Measurements from ENCODE around the gene PAX2. TPM values are rescaled to one million over a fixed set of nuclear protein-coding genes. Genes with fewer than 3 reads are reported as not detected.

The PAX2 gene
- total and polyA plus RNA-seq, 2 donors from 2014 or later, result 28.3 to 102 TPM

DNA sequence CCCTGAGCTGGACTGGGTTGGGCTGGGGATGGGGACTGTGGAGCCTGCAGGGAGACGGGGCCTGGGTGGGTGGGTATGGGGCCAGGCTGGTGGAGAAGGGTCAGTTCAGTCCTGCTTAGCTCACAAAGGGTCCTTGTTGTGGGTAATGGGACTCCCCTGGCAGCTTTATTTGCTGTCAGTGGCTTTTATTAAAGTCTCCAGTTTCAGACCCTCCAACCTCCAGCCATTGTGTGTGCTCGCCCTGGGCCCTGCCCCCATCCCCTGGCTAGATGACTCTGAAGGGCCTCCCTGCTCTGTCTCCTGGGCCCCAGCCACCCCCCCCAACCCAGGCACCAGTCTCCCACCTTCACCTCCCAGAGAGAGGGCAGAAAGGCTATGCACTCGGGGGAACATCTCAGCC lies 123.0 kb downstream of the PAX2 start:
- FAIRE-seq (no peak), DNase-seq (peak in 3 of 5 donors; percentile 69 to 81 (median 73))
- no peak overlapping the region for H3K4me3 ChIP-seq (ENCODE audit: low read length in 3 of 3)
- H3K9me3 ChIP-seq (ENCODE audit: control insufficient read depth in 2 of 3, insufficient read depth in 1 of 3, low read length in 3 of 3), result no peaks in the 10 kb centered on the region
- H3K4me1 ChIP-seq (ENCODE audit: control insufficient read depth in 2 of 3, insufficient read depth in 2 of 3, low read depth in 1 of 3, low read length in 3 of 3), result no peaks in the 10 kb centered on the region
- TF ChIP-seq, protein P1, sequence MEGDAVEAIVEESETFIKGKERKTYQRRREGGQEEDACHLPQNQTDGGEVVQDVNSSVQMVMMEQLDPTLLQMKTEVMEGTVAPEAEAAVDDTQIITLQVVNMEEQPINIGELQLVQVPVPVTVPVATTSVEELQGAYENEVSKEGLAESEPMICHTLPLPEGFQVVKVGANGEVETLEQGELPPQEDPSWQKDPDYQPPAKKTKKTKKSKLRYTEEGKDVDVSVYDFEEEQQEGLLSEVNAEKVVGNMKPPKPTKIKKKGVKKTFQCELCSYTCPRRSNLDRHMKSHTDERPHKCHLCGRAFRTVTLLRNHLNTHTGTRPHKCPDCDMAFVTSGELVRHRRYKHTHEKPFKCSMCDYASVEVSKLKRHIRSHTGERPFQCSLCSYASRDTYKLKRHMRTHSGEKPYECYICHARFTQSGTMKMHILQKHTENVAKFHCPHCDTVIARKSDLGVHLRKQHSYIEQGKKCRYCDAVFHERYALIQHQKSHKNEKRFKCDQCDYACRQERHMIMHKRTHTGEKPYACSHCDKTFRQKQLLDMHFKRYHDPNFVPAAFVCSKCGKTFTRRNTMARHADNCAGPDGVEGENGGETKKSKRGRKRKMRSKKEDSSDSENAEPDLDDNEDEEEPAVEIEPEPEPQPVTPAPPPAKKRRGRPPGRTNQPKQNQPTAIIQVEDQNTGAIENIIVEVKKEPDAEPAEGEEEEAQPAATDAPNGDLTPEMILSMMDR (IDR thresholded peaks at IDR 0.05; ENCODE audit: borderline replicate concordance, extremely low read depth, insufficient read depth), result no peak
- H3K36me3 ChIP-seq (ENCODE audit: control insufficient read depth in 2 of 3, insufficient read depth in 3 of 3, low read length in 3 of 3), result no peaks in the 10 kb centered on the region
- no peak overlapping the region for H3K27ac ChIP-seq (ENCODE audit: low read depth in 2 of 2, low read length in 2 of 2)
- intact Hi-C loops (cut with DNase I), result no loop called here
- H3K27me3 ChIP-seq (ENCODE audit: control insufficient read depth, insufficient read depth, low read length), result no peaks in the 10 kb centered on the region
- H3K9ac ChIP-seq (ENCODE audit: low read length in 3 of 3), result no peak overlapping the region

DNA sequence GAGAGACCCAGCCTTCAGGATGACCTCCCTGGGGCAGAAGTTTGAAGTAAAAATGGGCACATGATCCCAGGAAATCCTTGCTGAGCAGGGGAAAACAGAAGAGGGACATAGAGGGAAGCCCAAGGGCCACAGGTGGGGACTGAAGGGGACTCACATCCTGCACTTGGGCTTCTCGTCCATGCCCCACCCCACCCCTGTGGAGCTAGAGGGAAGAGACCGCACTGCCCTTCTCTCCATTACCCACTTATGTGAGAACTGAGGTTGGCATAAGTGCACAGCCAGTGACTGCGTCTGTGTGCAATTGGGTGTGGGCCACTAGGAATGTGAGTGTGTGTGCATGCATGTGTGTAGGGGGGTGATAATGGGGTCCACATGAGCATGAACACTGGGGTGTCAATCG lies 124.0 kb downstream of the PAX2 start:
- no peaks in the 10 kb centered on the region for H3K27me3 ChIP-seq (ENCODE audit: control insufficient read depth, insufficient read depth, low read length)
- no peaks in the 10 kb centered on the region for H3K36me3 ChIP-seq (ENCODE audit: control insufficient read depth in 2 of 3, insufficient read depth in 3 of 3, low read length in 3 of 3)
- DNase-seq, result peak in 1 of 5 donors; percentile 6
- no peaks in the 10 kb centered on the region for H3K4me1 ChIP-seq (ENCODE audit: control insufficient read depth in 2 of 3, insufficient read depth in 2 of 3, low read depth in 1 of 3, low read length in 3 of 3)
- H3K9me3 ChIP-seq (ENCODE audit: control insufficient read depth in 2 of 3, insufficient read depth in 1 of 3, low read length in 3 of 3), result no peaks in the 10 kb centered on the region
- no peak overlapping the region for H3K9ac ChIP-seq (ENCODE audit: low read length in 3 of 3)
- no peak overlapping the region for H3K4me3 ChIP-seq (ENCODE audit: low read length in 3 of 3)
- no peak overlapping the region for H3K27ac ChIP-seq (ENCODE audit: low read depth in 2 of 2, low read length in 2 of 2)
- intact Hi-C loops (cut with DNase I), result no loop called here
- TF ChIP-seq, protein P1 (IDR thresholded peaks at IDR 0.05; ENCODE audit: borderline replicate concordance, extremely low read depth, insufficient read depth), result no peak
- FAIRE-seq, result no peak

DNA sequence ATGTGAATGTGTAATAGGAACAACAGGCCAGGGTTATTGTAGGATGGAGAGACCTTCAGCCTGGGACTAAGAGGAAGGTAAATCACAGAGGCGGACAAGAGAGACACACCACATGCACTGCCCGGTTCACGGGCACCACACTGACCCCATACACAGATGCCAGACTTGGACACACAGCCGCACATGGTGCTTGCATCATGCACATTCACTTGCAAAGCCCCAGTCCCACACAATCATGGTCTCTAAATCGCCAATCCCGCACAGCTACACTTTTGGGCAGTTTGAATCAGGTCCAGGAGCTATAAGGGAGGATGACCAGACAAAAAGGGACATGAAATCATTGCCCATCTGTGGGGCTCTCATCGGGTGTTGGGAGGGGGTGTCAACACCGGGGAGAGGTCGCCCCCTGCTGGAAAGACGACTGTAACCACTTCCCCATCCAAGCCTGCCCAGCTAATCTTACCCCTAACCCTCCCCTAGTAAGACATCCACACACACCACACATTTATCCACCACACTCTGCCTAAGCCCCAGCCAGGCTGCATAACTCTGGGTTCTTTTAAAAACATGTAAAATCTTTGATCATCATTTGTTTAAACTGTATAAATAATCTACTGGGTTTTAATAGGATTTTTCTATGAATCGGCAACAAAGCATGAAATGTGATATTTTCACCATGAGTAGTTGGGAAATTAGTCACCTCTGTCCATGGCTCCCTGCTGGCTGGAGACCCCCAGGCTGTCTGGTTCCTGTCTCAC lies 126.8 kb downstream of the PAX2 start:
- intact Hi-C loops (cut with DNase I), result loop anchor here (10.0 kb wide), 1 partner anchor 307 kb away; no protein-coding TSS in a partner anchor

More for the DNA sequence above, 126.8 kb downstream of the PAX2 start:
- Histone ChIP-seq H3K4me3 (ENCODE audit: low read length in 3 of 3) (no peak overlapping the region), H3K27ac (ENCODE audit: low read depth in 2 of 2, low read length in 2 of 2) (no peak overlapping the region), H3K27me3 (ENCODE audit: control insufficient read depth, insufficient read depth, low read length) (no peaks in the 10 kb centered on the region), H3K36me3 (ENCODE audit: control insufficient read depth in 2 of 3, insufficient read depth in 3 of 3, low read length in 3 of 3) (no peaks in the 10 kb centered on the region), H3K4me1 (ENCODE audit: control insufficient read depth in 2 of 3, insufficient read depth in 2 of 3, low read depth in 1 of 3, low read length in 3 of 3) (peaks cover 0 to 6% (median 3%) of the 10 kb centered on the region in 3 donors), H3K9ac (ENCODE audit: low read length in 3 of 3) (no peak overlapping the region), H3K9me3 (ENCODE audit: control insufficient read depth in 2 of 3, insufficient read depth in 1 of 3, low read length in 3 of 3) (no peaks in the 10 kb centered on the region)
- TF ChIP-seq, protein P1 (IDR thresholded peaks at IDR 0.05; ENCODE audit: borderline replicate concordance, extremely low read depth, insufficient read depth), result peak; percentile 31
- DNase-seq, result peak; percentile 40 to 89 (median 83)
- no peak for FAIRE-seq
